HG02678 (cell line): ENCODE measurements around the gene DUOXA2.

Experiments used
- ATAC-seq: cut with Tn5 transposase; IDR thresholded peaks from one replicate; pipeline ENCODE4 v1.9.1; 2021; ENCODE audit warnings: mild to moderate bottlenecking, moderate library complexity; ENCODE audit not compliant: unreplicated experiment

The DUOXA2 gene

GRCh38 chr15:45156744-45157455 is 42.8 kb downstream of the DUOXA2 start:
- ATAC-seq, result no peak

- ATAC-seq, result no peak
Observed at GRCh38 chr15:45157974-45158373, 43.8 kb downstream of the DUOXA2 start.

- ATAC-seq, result no peak
Observed at GRCh38 chr15:45161666-45162065, 47.5 kb downstream of the DUOXA2 start.

- peak; percentile 40 for ATAC-seq
Observed at GRCh38 chr15:45162771-45163507, 48.8 kb downstream of the DUOXA2 start.

- no peak for ATAC-seq
Observed at GRCh38 chr15:45163508-45163856, 49.4 kb downstream of the DUOXA2 start.

- ATAC-seq, result no peak
Observed at GRCh38 chr15:45164914-45165313, 50.8 kb downstream of the DUOXA2 start.

- ATAC-seq, result no peak
Observed at GRCh38 chr15:45165536-45165935, 51.4 kb downstream of the DUOXA2 start.

GRCh38 chr15:45166834-45167630 is 52.9 kb downstream of the DUOXA2 start:
- ATAC-seq, result peak; percentile 96

GRCh38 chr15:45167631-45168205 is 53.6 kb downstream of the DUOXA2 start:
- ATAC-seq, result no peak
